Astrocyte (in vitro differentiated cells and primary cell): ENCODE results near the gene DENND6A. TPM values are rescaled to one million over a fixed set of nuclear protein-coding genes. Genes with fewer than 3 reads are reported as not detected.

ENCODE experiments used
- DNase-seq: peaks from one replicate; pipeline ENCODE4 v3.0.0-alpha.2; 2010; ENCODE audit warnings: low read depth
- FAIRE-seq: peaks from 2 replicates; lab custom pipeline; 2011; peaks lifted over from hg19 to GRCh38; lab: Jason Lieb, UNC
- H2AFZ ChIP-seq: 2 replicates; pipeline ENCODE4 v1.6.0; 2012; ENCODE audit warnings: low read depth, low read length, inconsistent platforms
- H3K27ac ChIP-seq: 2 replicates; pipeline ENCODE4 v1.5.1; 2011; ENCODE audit warnings: low read depth, low read length, inconsistent platforms
- H3K27me3 ChIP-seq: 2 replicates; pipeline ENCODE4 v1.6.0; 2011; ENCODE audit warnings: low read length, inconsistent platforms; ENCODE audit not compliant: insufficient read depth
- H3K36me3 ChIP-seq: 2 replicates; pipeline ENCODE4 v1.5.1; 2011; ENCODE audit warnings: low read length, inconsistent platforms; ENCODE audit not compliant: insufficient read depth
- H3K4me1 ChIP-seq: 2 replicates; pipeline ENCODE4 v1.5.1; 2011; ENCODE audit warnings: low read length, inconsistent platforms; ENCODE audit not compliant: insufficient read depth
- H3K4me2 ChIP-seq: 2 replicates; pipeline ENCODE4 v1.6.0; 2012; ENCODE audit warnings: low read length, inconsistent platforms
- H3K4me3 ChIP-seq: 2 replicates; pipeline ENCODE4 v1.5.1; 2011; ENCODE audit warnings: low read depth, mild to moderate bottlenecking, low read length, inconsistent platforms; ENCODE audit not compliant: insufficient read depth
- H3K79me2 ChIP-seq: 2 replicates; pipeline ENCODE4 v1.6.0; 2012; ENCODE audit warnings: mild to moderate bottlenecking, low read length, inconsistent platforms; ENCODE audit not compliant: insufficient read depth
- H3K9ac ChIP-seq: 2 replicates; pipeline ENCODE4 v1.6.0; 2012; ENCODE audit warnings: mild to moderate bottlenecking, low read length, inconsistent platforms
- H3K9me3 ChIP-seq: 2 replicates; pipeline ENCODE4 v1.5.1; 2012; ENCODE audit warnings: low read depth, mild to moderate bottlenecking, low read length, inconsistent platforms; ENCODE audit not compliant: insufficient read depth
- H4K20me1 ChIP-seq: 2 replicates; pipeline ENCODE4 v1.6.0; 2012; ENCODE audit warnings: low read length, inconsistent platforms; ENCODE audit not compliant: insufficient read depth
- H3K27ac Mint-ChIP-seq: one replicate; pipeline ENCODE4 v1.8.0; 2021; ENCODE audit warnings: mild to moderate bottlenecking, mixed read lengths; ENCODE audit not compliant: unreplicated experiment
- H3K27me3 Mint-ChIP-seq: one replicate; pipeline ENCODE4 v1.8.0; 2021; ENCODE audit warnings: low read depth, mixed read lengths; ENCODE audit not compliant: unreplicated experiment
- H3K36me3 Mint-ChIP-seq: one replicate; pipeline ENCODE4 v1.8.0; 2021; ENCODE audit warnings: low read depth, mixed read lengths; ENCODE audit not compliant: unreplicated experiment
- H3K4me1 Mint-ChIP-seq: one replicate; pipeline ENCODE4 v1.8.0; 2021; ENCODE audit warnings: low read depth, mixed read lengths; ENCODE audit not compliant: unreplicated experiment
- H3K4me3 Mint-ChIP-seq: one replicate; pipeline ENCODE4 v1.8.0; 2021; ENCODE audit warnings: mild to moderate bottlenecking, moderate library complexity, mixed read lengths; ENCODE audit not compliant: unreplicated experiment
- H3K9me3 Mint-ChIP-seq: one replicate; pipeline ENCODE4 v1.8.0; 2021; ENCODE audit warnings: mild to moderate bottlenecking, mixed read lengths; ENCODE audit not compliant: unreplicated experiment
- CTCF ChIP-seq: IDR thresholded peaks from 2 replicates; pipeline ENCODE4 v1.5.1; 2011; ENCODE audit warnings: low read depth, mild to moderate bottlenecking, inconsistent platforms, low read length, moderate library complexity; ENCODE audit not compliant: insufficient read depth
- EZH2 ChIP-seq: IDR thresholded peaks from 2 replicates; pipeline ENCODE4 v1.6.1; 2012; ENCODE audit warnings: mild to moderate bottlenecking, low read length, inconsistent platforms; ENCODE audit not compliant: insufficient read depth
- total RNA-seq: library from RNA; stranded (reverse); gene quantifications from 2 replicates; pipeline ENCODE4 v1.2.1, GENCODE V29; 2021

The DENND6A gene
- total RNA-seq, 1 donor from 2014 or later = 6.6 TPM

GRCh38 chr3:57655727-57656126 is 37.1 kb downstream of the DENND6A start:
- Mint-ChIP-seq H3K36me3 (peaks cover 9% of the 10 kb centered on the region), H3K27ac (no peak overlapping the region), H3K4me3 (no peak overlapping the region), H3K9me3 (no peaks in the 10 kb centered on the region), H3K4me1 (peaks cover 8% of the 10 kb centered on the region), H3K27me3 (no peaks in the 10 kb centered on the region)
- Histone ChIP-seq H3K4me3 (no peak overlapping the region), H3K79me2 (no peaks in the 10 kb centered on the region), H3K27ac (no peak overlapping the region), H3K9ac (no peak overlapping the region), H3K27me3 (no peaks in the 10 kb centered on the region), H3K4me2 (no peak overlapping the region), H3K4me1 (no peaks in the 10 kb centered on the region), H3K36me3 (peaks cover 19% of the 10 kb centered on the region), H4K20me1 (peaks cover 4% of the 10 kb centered on the region), H3K9me3 (no peaks in the 10 kb centered on the region), H2AFZ (no peak overlapping the region)
- no peak for TF ChIP-seq CTCF
- no peak for TF ChIP-seq EZH2
- FAIRE-seq = no peak
- DNase-seq = no peak

GRCh38 chr3:57654267-57654666 is 38.6 kb downstream of the DENND6A start:
- Histone ChIP-seq H3K9me3 (no peaks in the 10 kb centered on the region), H3K4me3 (no peak overlapping the region), H2AFZ (no peak overlapping the region), H4K20me1 (peaks cover 4% of the 10 kb centered on the region), H3K4me2 (no peak overlapping the region), H3K27ac (no peak overlapping the region), H3K79me2 (no peaks in the 10 kb centered on the region), H3K4me1 (no peaks in the 10 kb centered on the region), H3K9ac (no peak overlapping the region), H3K36me3 (peaks cover 16% of the 10 kb centered on the region), H3K27me3 (no peaks in the 10 kb centered on the region)
- no peaks in the 10 kb centered on the region for H3K27me3 Mint-ChIP-seq
- no peaks in the 10 kb centered on the region for H3K9me3 Mint-ChIP-seq
- peaks cover 7% of the 10 kb centered on the region for H3K36me3 Mint-ChIP-seq
- DNase-seq (no peak), FAIRE-seq (no peak)
- no peak overlapping the region for H3K27ac Mint-ChIP-seq
- no peak for TF ChIP-seq EZH2
- no peak for TF ChIP-seq CTCF
- peaks cover 8% of the 10 kb centered on the region for H3K4me1 Mint-ChIP-seq
- H3K4me3 Mint-ChIP-seq = no peak overlapping the region

GRCh38 chr3:57652203-57652602 is 40.7 kb downstream of the DENND6A start:
- peaks cover 16% of the 10 kb centered on the region for H3K36me3 ChIP-seq
- H3K27ac Mint-ChIP-seq = no peak overlapping the region
- H3K4me3 Mint-ChIP-seq = no peak overlapping the region
- no peak overlapping the region for H3K27ac ChIP-seq
- H3K4me3 ChIP-seq = no peak overlapping the region
- no peak for TF ChIP-seq EZH2
- TF ChIP-seq CTCF = no peak
- peaks cover 12% of the 10 kb centered on the region for H4K20me1 ChIP-seq
- no peak overlapping the region for H3K9ac ChIP-seq
- peaks cover 5% of the 10 kb centered on the region for H3K9me3 Mint-ChIP-seq
- DNase-seq (peak; percentile 69), FAIRE-seq (no peak)
- no peaks in the 10 kb centered on the region for H3K9me3 ChIP-seq
- H3K27me3 Mint-ChIP-seq = no peaks in the 10 kb centered on the region
- H3K4me1 Mint-ChIP-seq = peaks cover 8% of the 10 kb centered on the region
- no peak overlapping the region for H2AFZ ChIP-seq
- no peaks in the 10 kb centered on the region for H3K27me3 ChIP-seq
- no peak overlapping the region for H3K4me2 ChIP-seq
- H3K79me2 ChIP-seq = no peaks in the 10 kb centered on the region
- peaks cover 17% of the 10 kb centered on the region for H3K36me3 Mint-ChIP-seq
- no peaks in the 10 kb centered on the region for H3K4me1 ChIP-seq
